Left renal cortex interstitium (tissue), 4 donors: ENCODE results near the gene ADCY6. TPM values are rescaled to one million over a fixed set of nuclear protein-coding genes. Genes with fewer than 3 reads are reported as not detected.

Experiments
- DNase-seq, 4 donors: peaks; one replicate each; pipeline ENCODE4 v3.0.0-alpha.2; 2013; ENCODE audit warnings: low read depth in 4 of 4, low spot score in 2 of 4, missing footprints in 1 of 4
- polyA plus RNA-seq, 4 donors: library from polyadenylated mRNA; unstranded; fragments of 120-200 nt; gene quantifications; one replicate each; pipeline ENCODE4 v1.2.1, GENCODE V29; 2013; ENCODE audit not compliant: insufficient read length in 4 of 4

Gene ADCY6
- polyA plus RNA-seq, 4 donors, result 74.9 to 114 (median 97.7) TPM

- DNase-seq, result no peak
These were observed 27.4 kb upstream of the ADCY6 start for GRCh38 chr12:48816143-48816854.

- DNase-seq, result peak in 2 of 4 donors; percentile 83 to 85
These were observed 26.5 kb upstream of the ADCY6 start for GRCh38 chr12:48815126-48816110.

GRCh38 chr12:48814262-48815125, 25.6 kb upstream of the ADCY6 start:
- no peak for DNase-seq

DNA sequence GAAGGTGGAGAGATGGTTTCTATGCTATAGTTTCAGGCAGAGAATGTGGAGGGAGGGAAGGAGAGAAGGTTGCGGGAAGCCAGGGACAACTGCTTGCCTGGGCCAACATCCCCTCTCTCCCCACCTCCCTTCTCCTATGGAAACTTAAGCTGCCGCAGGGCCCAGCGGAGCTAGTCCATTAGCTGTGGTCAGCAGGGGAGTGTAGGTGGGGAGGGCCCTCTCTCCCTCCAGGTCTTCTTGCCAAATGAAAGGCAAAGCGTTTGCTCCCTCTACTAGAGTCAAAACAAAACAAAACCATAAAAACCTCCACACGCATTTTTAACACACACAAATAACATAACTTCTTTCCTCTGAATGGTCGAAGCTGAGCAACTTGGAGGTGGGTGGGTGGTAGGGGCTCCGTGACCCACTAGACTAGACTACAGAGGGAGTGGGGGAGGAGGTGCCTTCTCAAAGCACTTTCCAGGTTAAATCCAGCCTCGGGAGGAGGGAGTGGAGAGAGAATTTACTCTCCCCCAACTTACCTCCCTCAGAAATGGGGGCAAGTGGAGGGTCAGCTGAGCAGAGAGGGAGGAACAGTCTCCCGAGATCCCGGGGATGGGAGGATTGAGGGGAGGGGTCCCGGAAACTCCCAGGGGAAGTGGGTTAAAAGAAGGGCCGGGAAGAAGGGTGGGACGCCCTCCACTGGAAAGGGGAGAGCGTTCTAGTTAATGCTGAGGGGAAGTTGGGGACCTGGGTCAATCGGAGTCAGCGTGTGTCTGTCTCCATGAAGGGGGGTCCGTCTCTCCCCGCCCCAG, 24.8 kb upstream of the ADCY6 start:
- no peak for DNase-seq

DNA sequence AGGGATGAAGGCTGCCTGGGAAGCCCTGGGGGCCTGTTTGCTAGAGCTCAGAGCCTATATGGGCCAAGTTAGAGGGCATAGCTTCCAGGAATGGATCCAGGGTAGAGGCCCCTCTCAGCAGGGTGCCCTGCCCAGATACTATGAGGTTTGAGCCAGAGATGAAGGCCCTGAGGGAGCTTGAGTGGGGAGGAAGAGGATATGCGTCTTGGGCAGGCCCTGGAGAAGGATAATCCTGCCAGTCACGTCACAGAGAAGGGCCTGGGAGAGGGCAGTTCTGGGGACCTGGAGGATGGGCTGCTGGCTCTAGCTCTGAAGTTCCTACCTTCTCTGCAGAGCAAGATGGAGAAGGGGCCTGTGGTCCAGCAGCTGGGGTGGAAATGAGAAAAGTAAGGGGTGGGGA, 23.5 kb upstream of the ADCY6 start:
- DNase-seq, result no peak

GRCh38 chr12:48811437-48812090, 22.7 kb upstream of the ADCY6 start:
- DNase-seq, result no peak

DNA sequence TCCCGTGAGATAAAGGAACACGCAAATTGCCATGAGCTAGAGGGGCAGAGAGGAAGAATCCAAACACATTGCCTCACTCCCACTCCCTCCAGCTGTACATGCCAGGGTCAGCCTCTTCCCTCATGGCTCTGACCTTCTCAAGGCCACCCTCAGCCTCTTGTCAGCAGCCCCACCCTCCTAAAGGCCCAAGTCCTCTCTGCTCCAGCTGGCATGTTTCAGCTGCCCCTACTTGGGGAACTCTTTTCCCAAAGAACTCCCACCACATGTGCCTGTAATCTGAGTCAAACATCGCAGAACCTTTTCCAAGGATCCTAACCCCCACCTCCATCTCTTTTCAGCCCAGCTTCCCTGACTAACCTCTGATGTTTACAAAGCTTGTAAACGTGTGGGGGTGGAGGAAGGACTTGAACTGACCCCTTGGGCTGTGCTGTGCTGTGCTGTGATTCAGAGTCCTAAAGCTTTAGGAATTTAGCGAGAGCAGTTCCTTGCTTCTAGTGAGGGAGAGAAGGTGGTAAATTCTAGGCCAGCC, 22.1 kb upstream of the ADCY6 start:
- no peak for DNase-seq

DNA sequence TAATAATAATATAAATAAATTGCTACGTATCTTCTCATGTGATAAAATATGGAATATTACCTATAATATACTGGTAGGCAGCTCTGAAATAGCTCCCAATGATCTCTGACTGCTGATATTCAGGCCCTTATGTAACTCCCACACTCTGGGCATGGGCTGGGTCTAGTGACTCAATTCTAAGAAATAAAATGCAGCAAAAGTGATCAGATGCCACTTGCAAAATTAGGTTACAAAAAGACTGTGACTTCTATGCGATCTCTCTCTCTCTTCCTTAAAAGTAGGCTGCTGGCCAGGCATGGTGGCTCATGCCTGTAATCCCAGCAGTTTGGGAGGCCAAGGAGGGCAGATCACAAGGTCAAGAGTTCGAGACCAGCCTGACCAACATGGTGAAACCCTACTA, 19.1 kb upstream of the ADCY6 start:
- no peak for DNase-seq

DNA sequence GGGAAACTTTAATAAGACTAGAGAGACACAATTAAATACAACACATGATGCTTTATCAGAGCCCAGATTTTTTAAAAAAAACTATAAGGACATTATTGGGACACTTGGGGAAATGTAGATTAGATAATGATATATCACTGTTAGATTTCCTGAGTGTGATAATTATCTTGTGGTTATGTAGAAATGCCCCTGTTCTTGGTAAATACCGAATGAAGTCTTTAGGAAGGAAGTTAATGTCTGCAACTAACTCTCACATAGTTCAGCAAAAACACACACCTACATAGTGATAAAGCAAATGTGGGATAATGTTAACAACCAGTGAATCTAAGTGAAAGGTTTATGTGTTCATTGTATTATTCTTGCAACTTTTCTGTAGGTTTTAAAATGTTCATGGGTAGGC, 14.8 kb upstream of the ADCY6 start:
- DNase-seq, result no peak

- DNase-seq, result no peak
These were observed 12.1 kb upstream of the ADCY6 start for GRCh38 chr12:48800971-48801370.

DNA sequence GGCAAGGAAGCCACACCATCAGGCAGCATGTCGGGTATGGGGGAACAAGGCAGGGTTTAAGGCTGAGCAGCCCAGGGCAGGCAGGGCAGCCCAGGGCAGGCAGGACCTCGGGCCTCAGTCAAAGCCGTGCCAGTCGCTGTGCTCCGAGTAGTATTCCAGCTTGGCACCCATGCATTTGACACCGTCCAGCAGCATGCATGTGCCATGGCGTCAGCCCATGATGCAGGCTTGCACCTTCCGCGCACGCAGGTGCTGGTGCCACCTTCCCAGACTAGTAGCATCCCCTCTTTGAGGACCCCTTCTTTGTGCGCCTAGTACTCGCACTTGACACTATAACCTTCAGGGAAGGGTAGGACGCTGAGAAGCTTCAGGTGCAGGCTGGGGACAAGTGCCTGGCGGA, 11.6 kb upstream of the ADCY6 start:
- no peak for DNase-seq

DNA sequence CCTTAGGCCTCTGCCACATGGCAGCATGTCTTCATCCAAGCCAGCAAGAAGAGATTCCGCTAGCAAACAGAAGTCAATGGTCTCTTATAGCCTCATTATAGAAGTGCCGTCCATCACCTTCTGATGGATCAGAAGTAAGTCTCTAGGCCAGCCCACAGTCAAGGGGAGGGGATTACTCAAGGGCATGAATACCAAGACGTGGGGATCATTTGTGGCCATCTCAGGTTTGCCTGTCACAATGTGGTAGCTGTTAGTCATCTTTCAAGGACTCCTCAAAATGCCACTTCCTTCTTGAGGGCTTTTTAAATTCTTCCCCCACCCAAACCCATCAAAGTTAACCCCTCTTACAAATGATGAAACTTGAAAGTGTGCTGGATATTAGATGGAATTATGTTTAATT, 8.1 kb upstream of the ADCY6 start:
- DNase-seq, result no peak

DNA sequence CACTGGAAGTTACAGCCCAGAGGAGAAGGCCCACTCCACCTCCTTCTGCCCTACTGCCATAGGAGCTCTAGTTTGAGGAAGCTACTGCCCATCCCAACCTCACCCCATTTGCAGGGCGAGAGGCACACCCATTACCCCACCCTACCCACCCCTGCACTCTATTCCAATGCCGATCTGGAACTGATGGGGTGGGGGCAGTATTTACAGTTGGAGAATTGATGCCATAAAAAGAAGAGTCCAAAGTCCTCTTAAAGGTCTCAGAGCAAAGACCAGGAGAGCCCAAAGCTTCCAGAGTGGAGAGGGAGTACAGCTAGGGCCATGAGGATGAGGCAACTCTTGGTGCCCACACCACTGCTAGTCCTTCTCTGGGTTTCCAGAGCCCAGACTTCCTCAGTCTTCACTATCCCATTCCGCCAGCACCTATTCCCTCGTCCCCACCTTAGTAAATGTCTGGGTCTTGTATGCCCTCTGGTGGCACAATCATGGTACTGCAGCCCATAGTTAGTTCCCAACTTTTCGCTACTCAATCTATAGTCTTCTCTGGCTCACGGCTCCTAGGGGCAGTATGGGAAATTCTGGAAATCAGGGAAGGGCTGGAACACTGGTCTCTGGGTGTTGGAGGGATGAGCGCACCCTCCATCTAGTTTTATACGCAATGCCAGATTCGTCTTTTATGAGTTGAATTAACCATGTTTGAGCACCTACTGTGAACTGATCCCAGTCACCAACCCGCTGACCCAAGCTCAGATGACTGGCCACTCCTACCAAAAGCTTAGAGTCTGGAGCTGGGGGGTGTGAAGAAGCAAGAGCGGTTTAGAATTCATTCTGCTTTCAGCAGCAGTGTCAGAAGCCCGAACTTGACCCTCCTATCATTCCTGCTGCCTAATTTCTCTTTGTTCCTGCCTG, 6.9 kb upstream of the ADCY6 start:
- no peak for DNase-seq

DNA sequence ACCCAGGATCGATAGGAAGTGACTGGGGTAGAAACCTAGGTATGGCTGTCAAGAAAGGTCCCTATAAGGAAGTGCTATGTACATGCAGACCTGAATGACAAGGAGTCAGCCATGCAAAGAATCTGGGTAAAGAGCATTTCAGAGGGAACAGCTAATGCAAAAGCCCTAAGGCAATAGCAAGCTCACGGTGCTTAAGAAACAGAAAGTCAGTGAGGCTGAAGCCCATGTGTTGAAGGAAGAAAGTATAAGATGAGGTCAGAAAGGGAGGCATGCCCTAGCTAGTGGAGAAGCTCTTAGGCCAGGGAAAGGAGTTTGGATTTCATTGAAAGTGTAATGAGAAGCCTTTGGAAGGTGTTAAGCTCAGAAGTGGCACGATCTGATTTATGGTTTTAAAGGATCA, 6.0 kb upstream of the ADCY6 start:
- DNase-seq, result no peak

DNA sequence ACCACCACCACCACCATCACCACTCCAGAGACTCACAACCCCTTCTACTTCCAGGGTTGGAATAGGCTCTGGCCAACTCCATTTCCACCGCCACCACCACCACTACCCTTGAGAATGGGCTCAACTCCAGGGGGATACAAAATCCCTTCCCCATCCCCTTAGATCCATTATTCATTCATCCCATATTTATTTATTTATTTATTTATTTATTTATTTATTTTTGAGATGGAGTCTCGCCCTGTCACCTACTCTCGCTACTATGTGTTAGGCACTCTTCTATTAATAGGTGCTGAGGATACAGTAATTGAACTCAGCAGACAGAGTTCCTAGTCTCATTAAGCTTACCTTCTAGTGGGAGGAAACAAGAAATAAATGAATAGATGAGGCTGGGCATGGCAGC, 4.8 kb upstream of the ADCY6 start:
- no peak for DNase-seq

GRCh38 chr12:48789858-48790326, 1.0 kb upstream of the ADCY6 start:
- DNase-seq, result no peak

GRCh38 chr12:48788524-48788853, 400 bp downstream of the ADCY6 start:
- no peak for DNase-seq

DNA sequence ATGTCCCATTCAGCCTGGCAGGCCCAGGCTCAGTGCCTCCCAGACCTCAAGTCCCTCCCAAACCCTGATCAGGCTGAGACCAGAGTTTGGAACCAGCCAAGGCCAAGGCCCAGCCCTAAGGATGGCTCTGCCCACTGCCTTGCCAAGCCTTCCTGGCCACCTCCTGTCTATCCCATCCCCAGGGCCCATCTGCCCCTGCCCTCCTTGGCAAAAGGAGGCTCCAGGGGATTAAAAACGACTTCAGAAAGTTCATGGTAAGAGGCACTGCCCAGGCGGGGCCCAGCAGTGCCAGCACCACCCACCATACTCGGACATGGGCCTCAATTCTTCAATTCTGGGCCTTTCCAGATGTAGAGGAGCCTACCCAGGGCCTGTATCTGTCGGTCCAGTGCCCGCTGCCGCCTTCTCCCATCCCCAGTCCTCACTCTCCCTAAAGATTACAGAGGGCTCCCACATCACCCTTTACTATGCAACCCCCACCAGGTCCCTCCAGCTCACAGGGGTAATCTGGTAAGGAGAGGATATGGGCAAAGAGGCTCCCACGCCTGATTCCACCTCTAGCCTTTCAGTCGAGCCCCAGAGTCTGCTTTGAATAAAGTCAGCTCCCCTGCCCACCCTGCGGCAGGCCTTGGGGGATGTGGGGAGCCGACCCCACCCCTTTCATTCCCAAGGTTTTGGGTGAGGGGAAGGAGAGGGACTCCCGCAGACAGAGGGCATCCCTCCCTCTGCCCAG, 932 bp downstream of the ADCY6 start:
- no peak for DNase-seq
